ENCODE measurements around the gene NRXN2.

DNA sequence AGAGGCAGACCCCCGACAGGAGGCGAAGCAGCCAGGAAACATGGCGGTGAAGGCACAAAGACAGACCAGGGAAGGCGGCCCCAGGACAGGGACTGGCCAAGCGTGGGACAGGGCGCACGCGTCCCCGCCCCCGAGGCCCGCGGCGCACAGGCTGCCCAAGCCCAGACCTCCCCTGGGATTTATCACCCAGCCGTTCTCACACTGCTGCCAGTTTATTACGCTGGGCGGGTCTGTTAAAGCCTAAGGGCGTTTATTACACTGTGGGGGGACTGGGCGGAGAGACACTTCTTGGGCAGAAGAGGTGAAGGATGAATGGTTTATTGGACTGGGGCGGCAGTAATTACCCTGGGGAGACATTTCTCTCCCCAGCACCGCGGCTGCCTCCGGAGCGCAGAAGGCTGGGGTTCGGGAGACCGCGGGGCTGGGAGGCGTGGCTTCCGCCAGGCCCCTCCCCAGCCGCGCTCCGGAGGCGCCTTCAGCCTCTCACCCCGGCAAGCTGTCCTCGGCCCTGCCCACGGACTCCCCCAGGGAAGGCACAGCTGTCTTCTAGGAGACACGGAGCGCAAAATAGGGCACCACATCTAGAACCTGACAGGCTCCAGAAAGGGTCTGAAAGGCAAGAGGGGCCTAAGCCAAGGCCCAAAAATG, 84.9 kb downstream of the NRXN2 start:
- TF ChIP-seq EZH2 (IDR thresholded peaks at IDR 0.05; ENCODE audit: insufficient read depth, poor library complexity, severe bottlenecking): no peak
- no peak for TF ChIP-seq EZH2phosphoT487 (IDR thresholded peaks at IDR 0.05; ENCODE audit: insufficient read depth, low read depth)

Measured in GM23248 (cell line).